GM19468 (cell line): ENCODE data around the gene HSF4.
"Not testable (repeated sequence)": the region's sequence is repeated elsewhere in the genome, so short reads cannot be mapped to it uniquely, and the experiment has no call there.

Source experiments
- ATAC-seq: cut with Tn5 transposase; IDR thresholded peaks from one replicate; pipeline ENCODE4 v1.9.1; 2021; ENCODE audit warnings: mild to moderate bottlenecking, moderate library complexity, moderate number of reproducible peaks; ENCODE audit not compliant: unreplicated experiment; ENCODE audit errors: extremely low read depth

HSF4 gene, protein sequence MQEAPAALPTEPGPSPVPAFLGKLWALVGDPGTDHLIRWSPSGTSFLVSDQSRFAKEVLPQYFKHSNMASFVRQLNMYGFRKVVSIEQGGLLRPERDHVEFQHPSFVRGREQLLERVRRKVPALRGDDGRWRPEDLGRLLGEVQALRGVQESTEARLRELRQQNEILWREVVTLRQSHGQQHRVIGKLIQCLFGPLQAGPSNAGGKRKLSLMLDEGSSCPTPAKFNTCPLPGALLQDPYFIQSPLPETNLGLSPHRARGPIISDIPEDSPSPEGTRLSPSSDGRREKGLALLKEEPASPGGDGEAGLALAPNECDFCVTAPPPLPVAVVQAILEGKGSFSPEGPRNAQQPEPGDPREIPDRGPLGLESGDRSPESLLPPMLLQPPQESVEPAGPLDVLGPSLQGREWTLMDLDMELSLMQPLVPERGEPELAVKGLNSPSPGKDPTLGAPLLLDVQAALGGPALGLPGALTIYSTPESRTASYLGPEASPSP

DNA sequence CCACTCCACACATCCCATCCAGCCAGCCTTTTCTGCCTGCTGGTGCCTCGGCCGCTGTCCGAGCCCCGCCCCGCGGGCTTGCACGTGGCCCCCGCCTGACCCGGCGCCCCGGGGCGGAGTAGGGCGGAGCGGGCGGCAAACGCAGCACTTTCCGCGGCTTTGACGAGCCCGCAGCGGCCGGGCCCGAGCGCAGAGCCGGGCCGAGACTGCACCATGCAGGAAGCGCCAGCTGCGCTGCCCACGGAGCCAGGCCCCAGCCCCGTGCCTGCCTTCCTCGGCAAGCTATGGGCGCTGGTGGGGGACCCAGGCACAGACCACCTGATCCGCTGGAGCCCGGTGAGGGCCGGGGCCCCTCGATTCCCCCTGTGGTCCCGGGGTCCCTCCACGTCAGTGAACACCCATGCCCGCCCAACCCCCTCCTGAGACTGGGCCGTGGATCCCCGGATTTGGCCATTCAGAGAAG is at the start of gene HSF4:
TSS of gene HSF4 (plus strand) at position 147 of the 463 bp plus-strand sequence. CDS start at position 214, 67 bp downstream.
- no peak for ATAC-seq

- ATAC-seq, result no peak
These were observed 49.8 kb upstream of the HSF4 start for GRCh38 chr16:67114793-67115192.

- ATAC-seq, result no peak
These were observed 48.9 kb upstream of the HSF4 start for GRCh38 chr16:67115639-67116038.

DNA sequence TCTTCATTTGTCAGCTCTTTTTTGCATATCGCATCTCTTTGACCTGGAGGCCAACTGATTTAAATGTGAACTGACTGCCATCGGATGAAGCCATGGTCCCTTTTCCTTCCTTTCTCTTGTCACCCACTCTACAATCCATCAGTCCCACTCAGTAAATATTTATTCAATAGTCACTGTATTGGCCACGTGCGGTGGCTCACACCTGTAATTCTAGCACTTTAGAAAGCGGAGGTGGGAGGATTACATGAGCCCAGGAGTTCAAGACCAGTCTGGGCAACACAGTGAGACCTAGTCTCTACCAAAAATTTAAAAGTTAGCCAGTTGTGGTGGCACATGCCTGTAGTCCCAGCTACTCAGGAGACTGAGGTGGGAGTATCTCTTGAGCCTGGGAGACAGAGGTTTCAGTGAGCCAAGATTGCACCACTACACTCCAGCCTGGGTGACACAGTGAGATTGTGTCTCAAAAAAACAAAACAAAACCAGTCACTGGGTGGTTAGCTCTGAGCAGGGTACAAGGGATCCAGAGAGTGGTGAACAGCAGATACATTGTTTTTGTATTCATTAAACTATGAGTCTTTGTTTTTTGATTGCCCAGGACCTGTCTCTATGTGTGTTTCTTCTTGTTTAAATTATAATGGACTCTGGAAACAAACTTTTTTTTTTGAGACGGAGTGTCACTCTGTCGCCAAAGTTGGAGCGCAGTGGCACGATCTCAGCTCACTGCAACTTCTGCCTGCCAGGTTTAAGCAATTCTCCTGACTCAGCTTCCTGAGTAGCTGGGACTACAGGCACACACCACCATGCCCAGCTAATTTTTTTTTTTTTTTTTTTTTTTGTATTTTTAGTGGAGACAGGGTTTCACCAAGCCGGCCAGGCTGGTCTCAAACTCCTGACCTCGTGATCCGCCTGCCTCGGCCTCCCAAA is 47.9 kb upstream of the HSF4 start:
- no peak for ATAC-seq

DNA sequence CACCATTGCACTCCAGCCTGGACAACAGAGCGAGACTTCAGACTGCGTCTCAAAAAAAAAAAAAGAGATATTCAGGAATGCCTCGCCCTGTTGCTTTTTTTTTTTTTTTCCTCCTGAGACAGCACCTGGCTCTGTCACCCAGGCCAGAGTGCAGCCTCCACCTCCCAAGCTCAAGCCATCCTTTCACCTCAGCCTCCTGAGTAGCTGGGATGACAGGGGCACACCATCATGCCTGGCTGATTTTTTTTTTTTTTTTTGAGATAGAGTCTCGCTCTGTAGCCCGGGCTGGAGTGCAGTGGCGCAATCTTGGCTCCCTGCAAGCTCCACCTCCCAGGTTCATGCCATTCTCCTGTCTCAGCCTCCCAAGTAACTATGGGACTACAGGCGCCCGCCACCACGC is 46.8 kb upstream of the HSF4 start:
- no peak for ATAC-seq

DNA sequence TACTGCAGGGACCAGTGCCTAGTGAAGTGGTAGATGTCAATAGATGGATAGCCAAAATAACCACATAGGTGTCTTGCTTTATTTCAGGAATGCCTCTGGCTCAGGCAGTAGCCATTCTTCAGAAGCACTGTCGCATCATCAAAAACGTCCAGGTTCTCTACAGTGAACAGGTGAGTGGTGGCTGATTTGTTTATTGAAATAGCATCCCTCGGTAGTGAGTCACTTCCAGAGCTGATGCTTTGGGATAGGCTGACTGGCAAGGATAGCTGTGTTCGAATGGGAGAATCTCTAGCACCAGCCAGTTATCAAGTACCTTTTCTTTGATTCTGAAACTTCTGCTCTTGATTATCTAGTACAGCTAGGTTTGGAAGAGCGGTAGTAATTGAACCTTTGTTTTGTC is 44.5 kb upstream of the HSF4 start:
- ATAC-seq, result no peak

DNA sequence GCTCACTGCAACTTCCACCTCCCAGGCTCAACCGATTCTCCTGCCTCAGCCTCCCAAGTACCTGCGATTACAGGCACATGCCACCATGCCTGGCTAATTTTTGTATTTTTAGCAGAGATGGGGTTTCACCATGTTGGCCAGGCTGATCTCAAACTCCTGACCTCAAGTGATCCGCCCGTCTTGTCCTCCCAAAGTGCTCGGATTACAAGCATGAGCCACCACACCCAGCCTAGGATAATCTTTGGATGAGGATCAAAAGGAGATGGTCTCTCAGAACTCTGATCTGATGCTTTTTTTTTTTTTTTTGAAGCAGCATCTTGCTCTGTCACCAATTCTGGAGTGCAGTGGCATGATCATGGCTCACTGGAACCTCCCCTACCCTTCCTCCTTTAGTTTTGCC is 41.7 kb upstream of the HSF4 start:
- ATAC-seq, result not testable (repeated sequence)

DNA sequence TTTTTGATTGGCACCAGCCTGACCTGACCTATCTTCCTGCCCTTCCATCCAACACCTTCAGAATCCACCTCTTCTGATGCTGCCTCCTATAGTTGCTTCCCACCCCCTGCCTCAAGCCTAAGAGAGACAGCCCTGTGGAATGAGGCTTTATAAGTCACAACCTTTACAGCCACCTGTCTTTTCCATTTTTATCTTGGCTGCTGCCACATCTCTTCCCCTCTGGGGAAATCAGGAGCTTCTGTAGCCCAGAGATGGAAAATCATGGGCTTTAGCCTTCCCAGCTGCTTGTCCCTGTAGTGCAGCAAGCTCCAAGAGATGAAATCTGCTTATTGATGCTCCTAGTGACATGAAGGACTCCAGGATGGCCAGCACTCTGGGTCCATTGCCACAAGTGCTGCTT is 36.1 kb upstream of the HSF4 start:
- ATAC-seq, result no peak

DNA sequence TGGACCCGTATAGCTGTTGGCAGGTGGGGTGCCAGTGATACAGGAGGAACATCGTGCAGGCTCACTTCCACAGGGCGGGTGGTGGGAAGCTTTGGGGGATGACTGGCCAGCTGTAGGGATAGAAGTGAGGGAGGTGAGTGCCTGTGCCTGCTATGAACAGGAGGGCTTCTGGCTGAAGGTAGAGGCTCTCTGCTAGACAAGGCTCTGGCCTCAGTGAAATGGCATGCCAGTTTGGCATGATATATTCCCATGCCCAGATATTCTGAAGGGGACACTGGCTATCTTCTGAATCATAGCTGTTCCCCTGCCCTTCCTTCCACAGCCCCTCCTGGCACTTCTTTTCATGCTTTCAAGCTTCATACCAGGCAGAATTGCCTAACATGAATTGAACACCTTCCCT is 35.7 kb upstream of the HSF4 start:
- no peak for ATAC-seq

- ATAC-seq, result no peak
These were observed 35.1 kb upstream of the HSF4 start for GRCh38 chr16:67129422-67129821.

GRCh38 chr16:67137605-67138004 is 26.9 kb upstream of the HSF4 start:
- ATAC-seq, result no peak

GRCh38 chr16:67141391-67141790 is 23.2 kb upstream of the HSF4 start:
- ATAC-seq, result no peak

GRCh38 chr16:67142342-67142741 is 22.2 kb upstream of the HSF4 start:
- ATAC-seq, result no peak

DNA sequence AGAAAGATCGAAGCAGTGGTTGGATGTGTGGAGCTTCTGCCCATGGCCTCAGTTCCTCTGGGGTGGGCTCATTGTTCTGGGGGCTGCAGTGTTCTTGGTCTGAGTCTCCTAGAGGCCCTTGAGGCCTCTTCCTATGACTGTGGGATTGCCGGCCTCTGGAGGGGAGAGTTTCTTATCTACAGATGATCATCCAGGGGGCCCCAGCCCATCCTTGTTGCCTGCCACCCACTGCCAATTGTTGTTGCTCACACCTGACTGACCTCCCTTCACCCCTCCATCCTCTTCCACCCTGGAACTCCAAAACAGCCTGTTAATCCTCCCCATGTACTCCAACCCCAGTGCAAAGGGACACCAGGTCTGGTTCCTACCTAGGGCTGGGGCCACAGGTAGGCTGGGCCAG is 19.6 kb upstream of the HSF4 start:
- no peak for ATAC-seq

GRCh38 chr16:67145746-67146145 is 18.8 kb upstream of the HSF4 start:
- no peak for ATAC-seq

DNA sequence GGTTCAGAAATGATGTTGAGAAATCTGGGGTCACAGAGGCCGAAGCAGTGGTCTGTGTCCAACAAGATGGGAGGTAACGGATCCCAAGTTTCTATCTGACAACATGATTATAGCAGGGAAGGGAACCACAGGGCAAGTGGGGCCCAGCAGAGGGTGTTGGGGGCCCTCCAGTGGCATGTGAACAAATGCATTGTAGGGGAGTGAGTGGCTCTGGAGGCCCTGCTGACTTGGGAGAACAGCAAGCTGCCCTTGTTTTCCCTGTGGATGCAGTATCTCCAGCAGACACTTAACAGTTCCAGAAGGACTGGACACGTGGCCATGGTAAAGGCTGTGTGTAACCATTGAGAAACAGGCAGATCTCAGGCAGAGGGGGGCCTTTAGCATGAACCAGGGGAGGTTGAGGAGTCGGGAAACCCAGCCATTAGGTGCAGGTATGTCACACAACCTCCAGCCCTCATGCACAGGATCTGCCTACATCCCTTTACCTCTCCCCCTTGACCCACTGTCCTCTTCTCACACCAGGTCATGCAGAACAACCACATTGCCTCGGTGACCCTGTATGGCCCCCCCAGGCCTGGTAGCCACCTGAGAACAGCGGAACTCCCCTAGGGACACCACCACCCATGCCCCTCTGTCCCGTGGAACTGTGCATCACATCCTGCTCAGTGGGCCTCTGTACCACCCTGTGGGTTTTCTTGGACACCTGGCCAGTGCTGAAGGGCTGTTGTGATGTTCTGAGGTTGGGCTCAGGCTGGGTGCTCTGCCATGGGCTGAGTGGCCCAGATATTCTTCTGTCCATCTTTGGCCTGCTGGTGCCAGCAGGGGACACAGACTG is 17.8 kb upstream of the HSF4 start:
- no peak for ATAC-seq

- no peak for ATAC-seq
These were observed 17.0 kb upstream of the HSF4 start for GRCh38 chr16:67147437-67148140.

- no peak for ATAC-seq
These were observed 16.3 kb upstream of the HSF4 start for GRCh38 chr16:67148221-67148620.

DNA sequence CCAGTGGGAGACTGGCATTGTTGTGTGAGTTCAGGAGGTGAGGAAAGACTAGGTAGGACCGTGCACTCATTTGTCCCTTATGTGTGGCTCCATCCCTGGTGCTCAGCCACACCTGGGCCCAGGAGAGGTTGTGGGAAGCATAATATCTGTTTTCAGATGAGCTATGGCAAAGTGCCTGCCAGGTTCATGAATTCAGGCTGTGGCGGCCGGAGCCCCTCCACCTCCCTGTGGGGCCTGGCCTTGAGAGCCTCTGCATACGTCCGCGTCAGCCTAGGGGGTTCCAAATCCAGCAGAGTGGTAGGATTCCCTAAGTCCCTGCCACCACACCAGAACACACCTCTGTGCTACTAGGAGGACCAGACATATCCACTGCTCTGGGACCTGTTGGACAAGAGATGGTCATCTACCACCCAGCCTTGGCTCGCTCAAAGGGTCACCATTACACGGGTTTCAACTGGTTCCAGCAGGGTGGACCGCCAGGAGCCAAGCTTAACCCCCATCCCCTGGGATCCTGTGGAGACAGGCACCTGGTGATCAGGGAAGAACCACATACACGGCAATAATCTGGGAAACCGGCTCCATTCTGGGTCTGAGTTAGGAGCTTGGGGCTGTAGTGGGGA is 15.8 kb upstream of the HSF4 start:
- ATAC-seq, result no peak
